ENCODE measurements around the gene CUL1. TPM values are rescaled to one million over a fixed set of nuclear protein-coding genes. Genes with fewer than 3 reads are reported as not detected.

The CUL1 gene
- total RNA-seq, 2 experiments from 2014 or later: 40.5 to 56.6 TPM

DNA sequence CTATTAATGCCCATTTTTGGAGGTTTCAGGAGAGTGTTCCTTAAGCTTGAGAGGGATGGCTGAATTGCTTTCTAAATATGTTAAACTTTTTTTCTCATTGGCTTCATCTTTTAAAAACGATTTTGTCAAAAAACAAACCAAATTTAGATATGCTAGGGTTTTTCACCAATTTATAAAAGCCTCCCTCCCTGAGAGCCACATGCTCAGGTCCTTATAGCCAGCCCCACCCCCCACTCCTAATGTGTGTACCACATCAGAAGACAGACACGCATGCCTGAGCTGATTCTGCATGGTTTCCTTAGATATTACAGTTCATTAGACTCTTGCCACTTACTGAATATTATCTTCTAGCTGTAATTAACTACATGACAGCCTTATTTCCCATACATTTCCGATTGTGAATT lies 2.0 kb downstream of the CUL1 start:
- no peaks in the 10 kb centered on the region for H3K9me2 ChIP-seq (ENCODE audit: insufficient read depth, low read length)
- H3K9me3 ChIP-seq (ENCODE audit: low read length): no peaks in the 10 kb centered on the region
- peaks cover 52% of the 10 kb centered on the region for H3K4me1 ChIP-seq (ENCODE audit: insufficient read depth, low read length, poor library complexity, severe bottlenecking)
- H3K36me3 ChIP-seq (ENCODE audit: insufficient read depth, low read length): no peaks in the 10 kb centered on the region
- no peak for TF ChIP-seq EZH2phosphoT487 (IDR thresholded peaks at IDR 0.05; ENCODE audit: borderline replicate concordance, low read depth, low read length)
- TF ChIP-seq, protein P1, sequence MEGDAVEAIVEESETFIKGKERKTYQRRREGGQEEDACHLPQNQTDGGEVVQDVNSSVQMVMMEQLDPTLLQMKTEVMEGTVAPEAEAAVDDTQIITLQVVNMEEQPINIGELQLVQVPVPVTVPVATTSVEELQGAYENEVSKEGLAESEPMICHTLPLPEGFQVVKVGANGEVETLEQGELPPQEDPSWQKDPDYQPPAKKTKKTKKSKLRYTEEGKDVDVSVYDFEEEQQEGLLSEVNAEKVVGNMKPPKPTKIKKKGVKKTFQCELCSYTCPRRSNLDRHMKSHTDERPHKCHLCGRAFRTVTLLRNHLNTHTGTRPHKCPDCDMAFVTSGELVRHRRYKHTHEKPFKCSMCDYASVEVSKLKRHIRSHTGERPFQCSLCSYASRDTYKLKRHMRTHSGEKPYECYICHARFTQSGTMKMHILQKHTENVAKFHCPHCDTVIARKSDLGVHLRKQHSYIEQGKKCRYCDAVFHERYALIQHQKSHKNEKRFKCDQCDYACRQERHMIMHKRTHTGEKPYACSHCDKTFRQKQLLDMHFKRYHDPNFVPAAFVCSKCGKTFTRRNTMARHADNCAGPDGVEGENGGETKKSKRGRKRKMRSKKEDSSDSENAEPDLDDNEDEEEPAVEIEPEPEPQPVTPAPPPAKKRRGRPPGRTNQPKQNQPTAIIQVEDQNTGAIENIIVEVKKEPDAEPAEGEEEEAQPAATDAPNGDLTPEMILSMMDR (conservative IDR thresholded peaks at IDR 0.05; ENCODE audit: low read length): no peak
- no TSS peak for BruUV-seq (replicated peaks)
- peak overlapping the region; percentile 83 for H3K4me3 ChIP-seq (ENCODE audit: low read depth, low read length, poor library complexity, severe bottlenecking)
- intact Hi-C loops (cut with micrococcal nuclease; ENCODE audit: unreplicated experiment): loop anchor here (2.0 kb wide), 1 partner anchor 14 kb away; no protein-coding TSS in a partner anchor
- ChIA-PET CTCF (ENCODE audit: unreplicated experiment) (no interaction called here), POLR2A (interaction anchor here (1.3 to 1.9 kb wide), 2 partner anchors 8 to 12 kb away, joined by 4 to 8 read pairs; no protein-coding TSS in a partner anchor)
- DNase-seq (ENCODE audit: low spot score): peak; percentile 65
- H4K20me1 ChIP-seq (ENCODE audit: insufficient read depth, low read length): peaks cover 43% of the 10 kb centered on the region
- H3K79me2 ChIP-seq (ENCODE audit: insufficient read depth, low read depth, low read length): peaks cover 63% of the 10 kb centered on the region
- H3K27ac ChIP-seq (ENCODE audit: low read depth, low read length, poor library complexity, severe bottlenecking): peak overlapping the region; percentile 69
- no peak overlapping the region; the same call in 1 of the 2 replicates for H2AFZ ChIP-seq (ENCODE audit: low read length)
- peak overlapping the region; percentile 95 for H3K4me2 ChIP-seq (ENCODE audit: low read length)

DNA sequence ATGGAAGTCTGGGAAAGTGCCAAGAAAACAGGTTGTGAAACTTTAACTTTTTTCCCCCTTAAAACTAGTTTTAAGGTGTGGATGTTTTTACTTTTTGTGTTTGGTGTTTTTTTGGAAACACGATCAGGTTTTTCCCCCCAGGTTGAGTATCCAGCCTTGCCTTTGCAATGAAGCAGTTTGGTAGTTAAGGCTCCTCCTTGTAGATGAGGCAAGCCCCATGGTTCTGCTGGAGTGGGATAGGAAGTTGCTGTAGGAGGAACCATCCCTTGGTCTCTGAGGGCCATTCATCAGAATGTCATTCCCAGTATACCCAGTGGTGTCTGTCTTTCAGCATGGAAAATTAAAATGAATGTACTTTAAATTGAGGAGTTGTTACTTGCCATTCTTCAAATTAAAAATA lies 2.7 kb downstream of the CUL1 start:
- POLR2A ChIA-PET: interaction anchor here (1.3 to 1.9 kb wide), 2 partner anchors 8 to 11 kb away, joined by 4 to 8 read pairs; no protein-coding TSS in a partner anchor
- intact Hi-C loops (cut with micrococcal nuclease; ENCODE audit: unreplicated experiment): loop anchor here (2.0 kb wide), 1 partner anchor 13 kb away; no protein-coding TSS in a partner anchor
- H3K27ac ChIP-seq (ENCODE audit: low read depth, low read length, poor library complexity, severe bottlenecking): no peak overlapping the region

More for the DNA sequence above, 2.7 kb downstream of the CUL1 start:
- CTCF ChIA-PET (ENCODE audit: unreplicated experiment): no interaction called here
- peak overlapping the region; percentile 95 for H3K4me2 ChIP-seq (ENCODE audit: low read length)
- no peaks in the 10 kb centered on the region for H3K36me3 ChIP-seq (ENCODE audit: insufficient read depth, low read length)
- peaks cover 70% of the 10 kb centered on the region for H3K79me2 ChIP-seq (ENCODE audit: insufficient read depth, low read depth, low read length)
- TF ChIP-seq, protein P1 (conservative IDR thresholded peaks at IDR 0.05; ENCODE audit: low read length): no peak
- no peak for TF ChIP-seq EZH2phosphoT487 (IDR thresholded peaks at IDR 0.05; ENCODE audit: borderline replicate concordance, low read depth, low read length)
- no peak overlapping the region for H2AFZ ChIP-seq (ENCODE audit: low read length)
- no peaks in the 10 kb centered on the region for H3K9me3 ChIP-seq (ENCODE audit: low read length)
- no TSS peak for BruUV-seq (replicated peaks)
- no peak for DNase-seq (ENCODE audit: low spot score)
- H3K4me1 ChIP-seq (ENCODE audit: insufficient read depth, low read length, poor library complexity, severe bottlenecking): peaks cover 58% of the 10 kb centered on the region
- no peaks in the 10 kb centered on the region for H3K9me2 ChIP-seq (ENCODE audit: insufficient read depth, low read length)
- peaks cover 49% of the 10 kb centered on the region for H4K20me1 ChIP-seq (ENCODE audit: insufficient read depth, low read length)
- peak overlapping the region; percentile 83 for H3K4me3 ChIP-seq (ENCODE audit: low read depth, low read length, poor library complexity, severe bottlenecking)

All from OCI-LY7 (cell line).